Ishikawa (cell line): ENCODE data around the gene TCFL5.

ENCODE experiments used
- CEBPB ChIP-seq: IDR thresholded peaks from 2 replicates; pipeline ENCODE4 v1.6.1; 2012
- CREB1 ChIP-seq: IDR thresholded peaks from 2 replicates; pipeline ENCODE4 v1.6.1; 2012; ENCODE audit warnings: low read depth
- EGR1 ChIP-seq: IDR thresholded peaks from 2 replicates; pipeline ENCODE4 v1.6.1; 2012
- EP300 ChIP-seq: IDR thresholded peaks from 2 replicates; pipeline ENCODE4 v1.6.1; 2012; ENCODE audit warnings: borderline replicate concordance
- FOXM1 ChIP-seq: IDR thresholded peaks from 2 replicates; pipeline ENCODE4 v1.6.1; 2012; ENCODE audit warnings: low read depth, borderline replicate concordance
- MAX ChIP-seq: IDR thresholded peaks from 2 replicates; pipeline ENCODE4 v1.6.1; 2012
- REST ChIP-seq: IDR thresholded peaks from 2 replicates; pipeline ENCODE4 v1.6.1; 2012; ENCODE audit warnings: low read depth, mild to moderate bottlenecking
- TAF1 ChIP-seq: IDR thresholded peaks from 2 replicates; pipeline ENCODE4 v1.6.1; 2012; ENCODE audit warnings: low read depth, mild to moderate bottlenecking
- YY1 ChIP-seq: IDR thresholded peaks from 2 replicates; pipeline ENCODE4 v1.6.1; 2012; ENCODE audit warnings: low read depth
- ZBTB7A ChIP-seq: IDR thresholded peaks from 2 replicates; pipeline ENCODE4 v1.6.1; 2012; ENCODE audit warnings: low read depth

- no peak for TF ChIP-seq CEBPB
- TF ChIP-seq MAX, result no peak
- TF ChIP-seq CREB1, result no peak
- TF ChIP-seq EP300, result no peak
- TF ChIP-seq YY1, result no peak
- TF ChIP-seq FOXM1, result no peak
- TF ChIP-seq REST, result no peak
- no peak for TF ChIP-seq TAF1
- TF ChIP-seq ZBTB7A, result no peak
- no peak for TF ChIP-seq EGR1
Measured at GRCh38 chr20:62849431-62849830, 12.2 kb downstream of the TCFL5 start.
